Peyer's patch (tissue), 4 donors: ENCODE data around the gene MAPT.
"Not testable (repeated sequence)": the region's sequence is repeated elsewhere in the genome, so short reads cannot be mapped to it uniquely, and the experiment has no call there.

Experiments used
- CTCF ChIP-seq, 6 experiments: fragments of 450-650 bp in 4 of 6; fragments of 200-600 bp in 2 of 6; sonication (generic) in 1 of 6; IDR thresholded peaks; one replicate each; pipeline ENCODE4 v1.5.1; 2017 to 2019; ENCODE audit warnings: antibody characterized with exemption in 6 of 6, mild to moderate bottlenecking in 3 of 6, moderate library complexity in 1 of 6
- POLR2A ChIP-seq, 2 donors: fragments of 450-650 bp; IDR thresholded peaks; one replicate each; pipeline ENCODE4 v1.5.1; 2017; ENCODE audit warnings: antibody characterized with exemption in 2 of 2, mild to moderate bottlenecking in 2 of 2, moderate library complexity in 2 of 2

DNA sequence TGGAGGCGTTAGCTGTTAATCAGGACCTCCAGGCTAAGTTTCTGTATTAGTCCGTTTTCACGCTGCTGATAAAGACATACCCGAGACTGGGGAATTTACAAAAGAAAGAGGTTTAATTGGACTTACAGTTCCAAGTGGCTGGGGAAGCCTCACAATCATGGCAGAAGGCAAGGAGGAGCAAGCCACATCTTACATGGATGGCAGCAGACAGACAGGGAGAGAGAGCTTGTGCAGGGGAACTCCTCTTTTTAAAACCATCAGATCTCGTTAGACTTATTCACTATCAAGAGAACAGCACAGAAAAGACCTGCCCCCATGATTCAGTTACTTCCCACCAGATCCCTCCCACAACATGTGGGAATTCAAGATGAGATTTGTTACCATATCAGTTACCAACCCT lies 18.7 kb downstream of the MAPT start:
- not testable (repeated sequence) for TF ChIP-seq CTCF, POLR2A (IDR thresholded peaks at IDR 0.05)
